Fibroblast of mammary gland (primary cell): ENCODE results near the gene GABRB2.
"Not testable (repeated sequence)": the region's sequence is repeated elsewhere in the genome, so short reads cannot be mapped to it uniquely, and the experiment has no call there.

Experiments
- DNase-seq: peaks from one replicate; pipeline ENCODE4 v3.0.0-alpha.2; 2010; ENCODE audit warnings: low read depth
- H3K4me3 ChIP-seq: 2 replicates; pipeline ENCODE4 v1.5.1; 2011; ENCODE audit warnings: low read depth, mild to moderate bottlenecking, low read length, moderate library complexity; ENCODE audit not compliant: control insufficient read depth
- CTCF ChIP-seq: conservative IDR thresholded peaks from 2 replicates; pipeline ENCODE4 v1.5.1; 2011; ENCODE audit warnings: low read depth, low read length, inconsistent platforms; ENCODE audit not compliant: control insufficient read depth, insufficient read depth

The GABRB2 gene

DNA sequence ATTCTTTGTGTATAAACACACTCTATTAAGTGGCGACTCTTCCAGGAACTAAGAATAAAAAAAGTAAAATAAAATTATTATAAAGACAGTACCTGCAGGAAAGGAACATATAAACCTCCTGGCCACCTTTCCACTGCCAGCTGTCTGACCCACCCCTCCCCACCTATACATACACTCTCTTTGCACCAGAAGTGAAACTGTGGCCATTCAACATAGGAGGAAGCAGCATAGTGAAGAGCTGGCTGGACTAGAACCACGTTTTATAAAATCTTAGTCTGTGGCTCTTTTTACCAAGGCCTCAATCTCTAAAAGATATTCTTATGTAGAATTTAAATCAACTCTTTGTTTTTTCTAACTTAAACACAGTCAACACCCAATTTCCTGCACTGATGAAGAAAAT, 289.6 kb downstream of the GABRB2 start:
- no peak for DNase-seq
- no peak for TF ChIP-seq CTCF
- no peak overlapping the region for H3K4me3 ChIP-seq

DNA sequence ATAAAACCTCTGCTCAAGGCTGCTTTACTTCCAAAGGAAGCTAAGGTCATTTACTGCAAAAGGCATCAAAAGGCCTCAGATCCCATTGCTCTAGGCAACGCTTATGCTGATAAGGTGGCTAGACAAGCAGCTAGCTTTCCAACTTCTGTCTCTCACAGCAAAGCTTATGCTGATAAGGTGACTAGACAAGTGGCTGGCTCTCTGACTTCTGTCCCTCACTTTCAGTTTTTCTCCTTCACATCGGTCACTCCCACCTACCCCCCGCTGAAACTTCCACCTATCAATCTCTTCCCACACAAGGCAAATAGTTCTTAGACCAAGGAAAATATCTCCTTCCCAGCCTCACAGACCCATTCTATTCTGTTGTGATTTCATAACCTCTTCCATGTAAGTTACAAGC, 293.6 kb downstream of the GABRB2 start:
- not testable (repeated sequence) for H3K4me3 ChIP-seq, DNase-seq

GRCh38 chr5:161246749-161247148, 299.8 kb downstream of the GABRB2 start:
- H3K4me3 ChIP-seq: no peak overlapping the region
- DNase-seq: no peak
- no peak for TF ChIP-seq CTCF

DNA sequence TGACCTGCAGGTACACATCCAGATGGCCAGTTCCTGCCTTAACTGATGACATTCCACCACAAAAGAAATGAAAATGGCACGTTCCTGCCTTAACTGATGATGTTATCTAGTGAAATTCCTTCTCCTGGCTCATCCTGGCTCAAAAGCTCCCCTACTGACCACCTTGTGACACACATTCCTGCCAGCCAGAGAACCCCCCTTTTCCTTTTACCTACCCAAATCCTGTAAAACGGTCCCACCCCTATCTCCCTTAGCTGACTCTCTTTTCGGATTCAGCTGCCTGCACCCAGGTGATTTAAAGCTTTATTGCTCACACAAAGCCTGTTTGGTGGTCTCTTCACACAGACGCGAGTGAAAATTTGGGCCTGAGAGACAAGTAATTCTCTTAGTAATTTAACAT, 300.7 kb downstream of the GABRB2 start:
- not testable (repeated sequence) for DNase-seq, H3K4me3 ChIP-seq
